ENCODE measurements around the gene CNN2. TPM values are rescaled to one million over a fixed set of nuclear protein-coding genes. Genes with fewer than 3 reads are reported as not detected.
A peak's percentile ranks its signal among the peaks of the same experiment; 100 is the strongest.

CNN2 gene
- total and polyA plus RNA-seq, 2 donors from 2014 or later, result 64.1 to 131 TPM

- peaks cover 0 to 3% (median 0%) of the 10 kb centered on the region in 3 donors for H3K36me3 ChIP-seq (ENCODE audit: control insufficient read depth in 2 of 3, insufficient read depth in 3 of 3, low read length in 3 of 3)
- TF ChIP-seq CTCF (IDR thresholded peaks at IDR 0.05; ENCODE audit: borderline replicate concordance, extremely low read depth, insufficient read depth), result no peak
Measured at GRCh38 chr19:992670-993055, 33.7 kb upstream of the CNN2 start.

DNA sequence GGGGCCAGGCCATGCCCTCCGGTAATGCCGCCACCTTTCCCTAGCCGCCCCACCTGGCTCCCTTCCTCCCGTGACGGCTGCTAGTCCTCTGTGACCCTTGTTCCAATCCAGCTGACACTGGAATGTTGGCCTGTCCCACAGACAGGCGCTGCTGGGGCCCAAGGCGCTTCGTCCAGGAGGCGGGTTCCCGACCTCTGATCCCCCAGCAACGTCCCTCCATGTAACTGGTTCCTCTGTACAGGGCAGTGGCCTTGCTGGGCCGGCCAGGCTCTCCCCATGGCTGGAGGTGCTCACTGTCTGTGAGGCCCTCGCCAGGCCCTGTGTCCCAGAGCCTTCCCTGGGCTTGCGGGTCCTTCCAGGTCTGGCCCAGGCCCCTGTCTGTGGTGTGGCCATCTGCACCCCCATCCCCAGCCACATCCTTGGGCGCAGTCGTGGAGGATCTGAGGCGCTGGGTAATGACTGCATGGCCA is 33.0 kb upstream of the CNN2 start:
- Histone ChIP-seq H3K27me3 (ENCODE audit: control insufficient read depth, insufficient read depth, low read length) (peaks cover 11% of the 10 kb centered on the region), H3K27ac (ENCODE audit: low read depth in 2 of 2, low read length in 2 of 2) (peak overlapping the region; percentile 29 to 87), H3K4me1 (ENCODE audit: control insufficient read depth in 2 of 3, insufficient read depth in 2 of 3, low read depth in 1 of 3, low read length in 3 of 3) (peaks cover 0 to 15% (median 14%) of the 10 kb centered on the region in 3 donors), H3K9ac (ENCODE audit: low read length in 3 of 3) (no peak overlapping the region), H3K36me3 (ENCODE audit: control insufficient read depth in 2 of 3, insufficient read depth in 3 of 3, low read length in 3 of 3) (peaks cover 0 to 3% (median 0%) of the 10 kb centered on the region in 3 donors), H3K4me3 (ENCODE audit: low read length in 3 of 3) (no peak overlapping the region), H3K9me3 (ENCODE audit: control insufficient read depth in 2 of 3, insufficient read depth in 1 of 3, low read length in 3 of 3) (no peaks in the 10 kb centered on the region)
- TF ChIP-seq CTCF (IDR thresholded peaks at IDR 0.05; ENCODE audit: borderline replicate concordance, extremely low read depth, insufficient read depth), result no peak
- FAIRE-seq (no peak), DNase-seq (peak in 1 of 5 donors; percentile 46)
- intact Hi-C loops (cut with DNase I), result no loop called here

More at GRCh38 chr19:992670-993055, 33.7 kb upstream of the CNN2 start:
- no peak for FAIRE-seq
- H3K9ac ChIP-seq (ENCODE audit: low read length in 3 of 3), result no peak overlapping the region
- intact Hi-C loops (cut with DNase I), result no loop called here
- H3K4me1 ChIP-seq (ENCODE audit: control insufficient read depth in 2 of 3, insufficient read depth in 2 of 3, low read depth in 1 of 3, low read length in 3 of 3), result peaks cover 0 to 15% (median 14%) of the 10 kb centered on the region in 3 donors
- peaks cover 3% of the 10 kb centered on the region for H3K27me3 ChIP-seq (ENCODE audit: control insufficient read depth, insufficient read depth, low read length)
- no peak overlapping the region for H3K4me3 ChIP-seq (ENCODE audit: low read length in 3 of 3)
- H3K9me3 ChIP-seq (ENCODE audit: control insufficient read depth in 2 of 3, insufficient read depth in 1 of 3, low read length in 3 of 3), result no peaks in the 10 kb centered on the region
- DNase-seq, result no peak
- peak overlapping the region; percentile 54 to 87 for H3K27ac ChIP-seq (ENCODE audit: low read depth in 2 of 2, low read length in 2 of 2)

DNA sequence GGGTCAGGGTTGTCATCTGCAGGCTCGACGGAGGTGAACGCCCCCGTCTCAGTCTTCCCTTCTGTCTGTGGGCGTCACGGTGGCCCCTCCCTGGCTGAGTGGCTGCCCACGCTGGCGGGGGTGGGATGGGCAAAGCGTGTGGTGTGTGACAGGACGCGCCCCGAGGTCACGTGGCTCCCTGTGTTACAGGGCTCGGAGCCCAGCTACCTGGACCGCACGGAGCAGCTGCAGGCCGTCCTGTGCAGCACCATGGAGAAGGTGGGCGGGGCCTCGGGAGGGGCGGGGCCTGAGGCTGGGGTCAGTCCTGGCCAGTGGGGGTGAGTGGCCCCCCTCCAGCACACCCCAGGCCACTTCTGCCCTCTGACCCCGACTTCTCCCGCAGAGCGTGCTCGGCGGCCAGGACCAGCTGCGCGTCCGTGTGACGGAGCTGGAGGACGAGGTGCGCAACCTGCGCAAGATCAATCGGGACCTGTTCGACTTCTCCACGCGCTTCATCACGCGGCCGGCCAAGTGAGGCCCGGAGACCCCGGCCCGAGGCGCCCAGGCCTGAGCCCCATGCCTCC is 32.5 kb upstream of the CNN2 start:
- FAIRE-seq, result no peak
- TF ChIP-seq CTCF (IDR thresholded peaks at IDR 0.05; ENCODE audit: borderline replicate concordance, extremely low read depth, insufficient read depth), result no peak
- H3K9ac ChIP-seq (ENCODE audit: low read length in 3 of 3), result no peak overlapping the region
- peaks cover 11% of the 10 kb centered on the region for H3K27me3 ChIP-seq (ENCODE audit: control insufficient read depth, insufficient read depth, low read length)
- intact Hi-C loops (cut with DNase I), result no loop called here
- H3K4me1 ChIP-seq (ENCODE audit: control insufficient read depth in 2 of 3, insufficient read depth in 2 of 3, low read depth in 1 of 3, low read length in 3 of 3), result peaks cover 0 to 15% (median 14%) of the 10 kb centered on the region in 3 donors
- peaks cover 0 to 3% (median 0%) of the 10 kb centered on the region in 3 donors for H3K36me3 ChIP-seq (ENCODE audit: control insufficient read depth in 2 of 3, insufficient read depth in 3 of 3, low read length in 3 of 3)
- peak overlapping the region; percentile 29 to 72 for H3K27ac ChIP-seq (ENCODE audit: low read depth in 2 of 2, low read length in 2 of 2)
- H3K9me3 ChIP-seq (ENCODE audit: control insufficient read depth in 2 of 3, insufficient read depth in 1 of 3, low read length in 3 of 3), result no peaks in the 10 kb centered on the region
- DNase-seq, result peak in 1 of 5 donors; percentile 83
- H3K4me3 ChIP-seq (ENCODE audit: low read length in 3 of 3), result no peak overlapping the region

Measured in kidney (tissue), 14 donors.